Measurements from ENCODE around the gene MIPEP.
A peak's percentile ranks its signal among the peaks of the same experiment; 100 is the strongest.

Gene MIPEP

DNA sequence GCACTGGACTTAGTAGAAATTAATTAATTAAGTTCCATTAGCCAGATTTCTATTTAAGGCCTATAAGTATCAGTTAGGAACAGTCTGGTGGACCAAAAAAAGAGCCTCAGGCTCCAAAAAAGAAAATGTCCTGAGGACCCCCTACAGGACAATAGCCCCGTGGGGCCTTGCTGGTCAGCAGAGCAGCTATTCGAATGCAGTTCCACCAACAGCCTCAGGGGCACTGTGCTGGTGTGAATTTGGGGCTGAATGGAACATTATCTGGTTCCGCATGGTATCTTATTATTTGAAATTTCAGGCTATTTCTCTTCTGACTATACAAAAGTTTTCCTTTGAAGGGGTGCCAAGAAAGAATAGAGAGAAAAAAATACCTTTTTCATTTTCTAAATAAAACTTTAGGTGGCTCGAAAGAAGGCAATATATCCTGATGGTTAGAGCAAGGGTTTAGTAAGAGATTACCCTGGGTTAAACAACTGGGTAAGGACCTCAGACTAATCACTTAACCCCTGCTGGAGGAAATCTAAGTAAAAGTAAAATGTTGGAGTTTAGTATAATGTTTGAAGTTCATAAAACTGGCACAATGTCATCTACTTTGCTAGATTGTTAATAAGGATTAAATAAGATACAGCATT is 147.2 kb downstream of the MIPEP start:
- no peak for DNase-seq

DNA sequence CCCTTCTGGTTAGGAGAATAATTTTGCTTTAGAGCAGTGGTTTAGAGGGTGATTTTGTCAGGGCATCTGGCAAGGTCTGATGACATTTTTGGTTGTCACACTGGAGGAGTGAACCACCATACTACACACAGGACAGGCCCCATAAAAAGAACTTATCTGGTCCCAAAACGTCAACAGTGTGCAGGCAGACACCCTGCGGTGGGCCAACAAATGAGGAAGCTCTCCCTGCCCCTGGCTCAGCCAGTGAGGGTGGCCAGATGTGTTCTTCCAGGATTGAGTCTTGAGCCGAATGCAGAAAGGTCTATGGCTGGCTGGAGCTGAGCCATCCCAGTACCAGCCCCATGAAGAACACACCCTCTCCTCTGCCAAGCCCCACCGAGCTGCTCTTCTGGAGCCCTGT is 149.2 kb downstream of the MIPEP start:
- DNase-seq, result no peak

DNA sequence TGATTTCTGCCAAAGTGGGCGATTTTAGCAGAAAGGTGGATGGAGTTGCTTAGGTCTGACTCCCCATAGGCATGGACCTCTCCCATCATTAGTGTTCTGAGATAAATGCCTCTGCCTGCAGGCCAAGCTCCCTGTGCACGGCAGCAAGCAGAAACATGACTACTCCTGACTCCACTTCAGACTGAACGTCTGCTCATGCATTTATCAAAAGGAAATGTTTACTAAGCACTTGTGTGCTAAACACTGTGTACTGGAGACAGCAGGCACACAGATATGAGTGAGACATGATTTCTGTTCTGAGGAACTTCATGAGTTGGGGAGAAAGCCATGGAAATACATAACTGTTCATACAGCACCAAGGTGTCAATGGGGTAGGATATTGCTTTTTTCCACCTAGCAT is 149.6 kb downstream of the MIPEP start:
- peak; percentile 56 for DNase-seq

DNA sequence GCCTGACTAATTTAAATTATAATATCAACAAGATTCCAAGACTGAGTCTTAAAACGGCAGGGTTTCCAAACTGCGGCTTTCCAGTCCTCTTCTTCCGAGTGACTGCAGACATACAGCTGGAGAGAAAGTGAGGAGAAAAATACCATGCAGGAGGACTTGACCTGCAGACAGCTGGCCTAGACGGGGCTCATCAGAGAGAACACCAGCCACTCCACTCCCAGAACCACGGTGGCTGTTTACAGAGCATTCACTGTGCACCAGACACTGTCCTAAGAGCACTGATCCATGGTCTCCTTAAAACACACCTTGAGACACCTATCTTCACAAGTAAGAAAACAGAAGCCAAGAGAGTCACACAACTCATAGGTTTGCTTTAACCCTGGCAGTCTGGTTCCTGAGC is 152.7 kb downstream of the MIPEP start:
- DNase-seq, result no peak

DNA sequence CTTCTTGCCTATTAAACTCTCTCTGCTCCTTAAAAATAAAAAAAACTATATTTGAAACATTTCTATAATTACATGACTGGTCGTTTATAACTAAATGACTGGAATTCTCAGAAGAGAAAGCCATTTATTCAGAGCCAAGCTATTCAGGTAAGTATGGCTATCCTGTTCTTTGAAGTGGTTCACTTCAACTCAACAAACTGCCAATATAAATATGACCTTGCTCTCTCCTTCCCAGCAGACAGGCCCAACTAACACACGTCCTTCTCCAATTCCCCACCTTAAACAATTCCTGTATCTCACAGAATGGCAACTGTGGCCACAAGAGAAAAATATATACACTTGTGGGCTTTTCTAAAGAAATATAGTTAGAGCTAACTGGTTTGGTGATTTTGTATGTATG is 153.9 kb downstream of the MIPEP start:
- no peak for DNase-seq

DNA sequence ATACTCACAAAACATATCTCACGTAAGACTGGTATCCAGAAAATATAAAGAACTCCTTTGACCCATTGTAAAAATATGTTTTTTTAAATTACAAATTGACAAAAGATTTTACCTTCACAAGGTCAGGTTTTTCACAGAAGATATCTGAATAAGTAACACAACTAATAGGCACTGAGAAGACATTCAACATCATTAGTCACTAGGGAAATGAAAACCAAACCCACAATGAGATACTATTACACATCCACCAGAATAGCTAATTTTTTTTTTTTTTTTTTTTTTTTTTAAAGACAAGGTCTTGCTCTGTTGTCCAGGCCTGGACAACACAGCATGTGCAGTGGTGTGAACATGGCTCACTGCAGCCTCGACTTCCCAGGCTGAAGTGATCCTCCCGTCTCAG is 157.5 kb downstream of the MIPEP start:
- DNase-seq, result no peak

DNA sequence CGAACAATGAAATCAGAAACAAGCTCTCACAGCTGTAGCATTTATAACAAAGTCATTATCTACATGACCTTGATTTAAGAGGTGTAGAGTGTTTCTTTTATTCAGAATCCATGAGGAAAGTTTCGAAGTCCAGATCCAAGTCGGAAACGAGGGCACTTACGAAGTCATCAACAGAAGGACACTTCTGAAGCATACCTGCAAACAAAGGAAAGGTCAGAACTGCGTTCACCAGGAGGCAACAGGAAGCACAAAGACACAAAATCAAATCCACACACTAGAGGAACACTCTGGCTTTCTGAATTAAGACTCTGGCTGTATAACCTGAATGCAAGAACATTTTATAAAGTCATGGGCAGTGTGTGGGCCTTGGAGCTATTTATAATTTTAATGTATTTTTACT is 158.9 kb downstream of the MIPEP start:
- no peak for DNase-seq

DNA sequence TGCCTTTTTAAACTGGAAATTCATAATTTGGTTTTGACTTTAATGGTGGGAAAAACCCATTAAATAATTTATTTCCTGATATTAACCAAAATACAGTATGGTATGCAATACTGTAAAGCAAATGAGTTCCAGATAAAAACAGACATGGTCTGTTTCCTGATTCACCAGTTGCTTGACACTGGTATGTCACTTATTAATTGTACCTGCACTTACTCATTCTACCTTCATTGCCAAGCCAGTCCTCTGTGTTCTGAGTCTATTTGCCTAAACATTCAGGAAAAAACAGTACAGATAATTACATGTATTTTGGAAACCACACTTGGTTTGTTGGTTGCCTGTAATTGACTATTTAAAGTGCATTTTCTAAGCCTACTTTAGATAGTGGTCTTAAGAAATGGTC is 159.7 kb downstream of the MIPEP start:
- DNase-seq, result no peak

DNA sequence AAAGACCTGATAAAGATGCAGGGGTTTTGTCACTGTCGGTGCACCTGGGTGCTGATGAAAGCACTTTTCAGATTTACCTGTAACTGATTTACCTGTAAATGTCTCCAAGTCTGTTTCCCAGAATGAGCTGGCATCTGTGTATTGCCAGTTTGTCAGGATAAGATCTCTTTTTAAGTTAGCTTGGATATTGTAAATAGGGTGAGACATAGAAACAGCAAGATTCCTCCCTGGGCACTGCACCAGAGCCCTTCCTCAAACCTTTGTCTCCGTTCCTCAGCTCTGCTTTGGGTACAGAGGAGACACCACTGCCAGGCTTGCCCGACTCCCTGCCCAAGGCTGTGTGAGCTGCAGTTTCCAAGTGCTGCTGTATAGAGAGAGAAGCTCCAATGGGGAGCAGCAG is 160.4 kb downstream of the MIPEP start:
- DNase-seq, result no peak

DNA sequence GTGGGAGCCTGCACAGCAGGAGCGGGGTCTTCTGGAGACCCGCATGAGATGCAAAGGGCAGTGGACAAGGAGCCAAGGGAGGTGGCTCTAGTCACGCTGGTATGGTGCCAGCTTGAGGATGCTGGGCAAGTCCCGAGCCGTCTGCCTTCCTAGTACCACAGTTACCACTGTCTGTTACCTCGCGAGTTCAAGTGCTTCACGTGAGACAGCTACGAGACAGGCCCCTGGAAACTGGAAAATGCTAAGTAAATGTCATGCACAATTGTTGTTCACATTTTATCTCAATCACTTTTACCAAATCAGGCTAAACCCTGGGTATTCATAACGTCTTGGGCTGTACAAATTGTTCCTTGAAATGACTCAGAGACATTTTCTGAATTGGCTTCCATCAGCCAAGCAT is 163.3 kb downstream of the MIPEP start:
- DNase-seq, result no peak

DNA sequence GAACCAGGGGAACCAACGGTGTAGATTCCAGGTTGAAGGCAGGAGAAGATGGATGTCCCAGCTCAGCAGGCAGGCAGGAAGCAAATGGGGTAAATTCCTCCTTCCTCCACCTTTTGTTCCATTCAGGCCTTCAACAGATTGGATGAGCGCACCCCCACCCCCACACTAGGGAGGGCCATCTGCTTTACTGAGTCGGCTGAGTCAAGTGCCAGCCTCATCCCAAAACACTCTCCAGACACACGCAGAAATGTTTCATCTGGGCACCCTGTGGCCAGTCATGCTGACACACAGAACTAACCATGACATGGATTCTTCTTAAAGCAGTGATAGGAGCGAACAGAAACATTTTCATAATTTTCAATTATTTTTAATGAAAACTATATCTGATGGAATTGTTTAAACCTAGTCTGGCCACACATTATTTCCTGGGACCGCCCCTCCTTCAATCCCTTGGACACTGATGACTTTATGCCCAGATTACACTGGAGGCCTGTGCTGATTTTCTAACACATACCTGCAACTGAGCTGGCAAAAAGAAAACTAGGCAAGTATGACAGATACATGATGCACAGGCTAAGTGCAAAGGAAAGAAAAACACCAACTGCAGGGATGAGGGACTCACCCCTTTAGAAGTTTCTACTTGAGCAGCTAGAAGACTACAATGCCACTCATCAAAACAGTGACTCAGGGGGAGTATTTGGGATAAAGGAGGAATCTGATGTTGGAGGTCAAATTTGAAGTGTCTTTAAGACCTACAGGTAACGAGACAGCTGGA is 164.8 kb downstream of the MIPEP start:
- no peak for DNase-seq

DNA sequence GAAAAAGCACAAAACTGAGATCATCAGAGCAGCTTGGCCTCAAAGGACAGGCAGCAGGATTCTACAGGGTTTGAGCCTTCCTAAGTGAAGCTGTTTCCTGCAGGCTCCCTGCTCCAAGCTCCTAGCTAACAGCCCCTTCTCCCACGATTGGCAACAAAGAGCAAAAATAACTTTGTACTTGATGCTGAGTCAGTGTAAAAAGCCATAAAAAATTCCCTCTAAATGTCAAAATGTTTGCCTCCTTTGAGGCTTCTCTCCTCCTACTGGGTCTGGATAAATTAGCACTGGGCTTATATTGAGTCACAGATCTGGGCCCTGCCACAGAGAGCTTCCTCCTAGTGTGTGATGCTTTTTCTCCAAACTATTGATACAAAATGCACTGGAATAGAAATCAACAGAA is 165.7 kb downstream of the MIPEP start:
- no peak for DNase-seq

DNA sequence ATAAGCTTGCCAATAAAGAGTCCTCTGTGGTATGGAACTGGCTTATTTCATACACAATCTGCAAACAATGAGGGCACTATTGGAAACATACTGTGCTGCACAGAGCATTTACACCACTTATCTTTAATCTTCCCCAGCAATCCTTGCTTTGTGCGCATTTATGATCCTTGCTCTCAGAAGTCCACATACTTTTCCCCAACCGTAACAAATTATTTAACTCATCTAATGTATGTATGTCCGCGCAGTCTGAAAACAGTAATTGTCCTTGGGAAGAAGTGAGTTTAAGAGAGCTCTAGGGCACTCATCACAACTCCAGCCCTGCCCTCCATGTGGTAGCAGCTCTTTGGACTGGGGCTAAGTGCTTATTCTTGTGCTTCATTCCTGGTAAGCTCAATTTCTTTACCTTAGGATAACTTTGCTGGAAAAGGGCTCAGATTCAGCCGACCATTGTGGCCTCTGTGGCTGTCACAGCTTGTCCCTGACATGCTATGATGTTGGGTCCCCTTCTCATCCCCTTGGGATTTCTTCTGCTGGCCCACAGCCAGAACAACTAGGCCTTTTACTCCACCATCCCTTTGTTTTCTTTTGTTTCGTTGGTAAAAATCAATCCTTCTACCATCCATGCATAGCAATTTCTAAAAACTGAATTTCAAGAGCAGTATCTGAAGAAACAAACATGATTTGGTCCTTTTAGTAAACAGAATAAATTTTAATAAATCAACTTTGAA is 166.3 kb downstream of the MIPEP start:
- peak; percentile 40 for DNase-seq

DNA sequence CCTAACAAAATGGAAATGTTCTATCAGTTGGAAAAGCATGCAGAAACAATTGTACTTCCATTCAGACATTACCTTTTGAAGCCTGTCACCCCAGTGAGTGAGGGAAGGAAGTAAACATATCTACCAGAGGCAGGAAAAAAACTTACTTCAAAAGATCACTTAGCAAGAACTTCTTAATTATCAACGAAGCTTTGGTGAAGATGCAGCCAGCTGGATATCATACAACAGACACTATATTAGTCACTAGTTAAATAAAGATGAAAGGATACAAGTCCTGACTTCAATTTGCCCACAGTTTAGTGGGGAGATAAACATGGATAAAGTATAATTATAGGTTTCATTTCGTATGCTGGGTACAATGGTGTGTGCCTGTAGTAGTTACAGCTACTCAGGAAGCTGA is 170.2 kb downstream of the MIPEP start:
- no peak for DNase-seq

DNA sequence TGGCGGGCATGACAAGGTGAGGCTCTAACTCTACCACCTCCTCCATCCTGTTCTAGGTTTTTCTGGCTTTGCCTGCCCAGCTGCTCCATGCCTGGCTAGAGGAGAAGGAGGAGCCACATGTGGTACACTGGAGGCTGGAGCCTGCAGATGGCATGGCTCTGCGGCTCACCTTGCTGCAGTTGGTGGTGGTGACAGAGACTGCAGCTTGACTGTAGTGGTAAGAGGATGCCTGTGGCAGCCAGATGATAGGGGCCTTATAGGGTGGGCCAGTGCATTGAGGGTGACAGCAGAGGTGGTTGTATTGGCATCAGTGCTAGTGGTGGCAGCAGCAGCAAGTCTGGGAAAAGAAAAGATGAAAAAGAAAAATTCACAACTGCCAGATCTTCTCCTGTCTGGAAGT is 172.8 kb downstream of the MIPEP start:
- DNase-seq, result no peak

DNA sequence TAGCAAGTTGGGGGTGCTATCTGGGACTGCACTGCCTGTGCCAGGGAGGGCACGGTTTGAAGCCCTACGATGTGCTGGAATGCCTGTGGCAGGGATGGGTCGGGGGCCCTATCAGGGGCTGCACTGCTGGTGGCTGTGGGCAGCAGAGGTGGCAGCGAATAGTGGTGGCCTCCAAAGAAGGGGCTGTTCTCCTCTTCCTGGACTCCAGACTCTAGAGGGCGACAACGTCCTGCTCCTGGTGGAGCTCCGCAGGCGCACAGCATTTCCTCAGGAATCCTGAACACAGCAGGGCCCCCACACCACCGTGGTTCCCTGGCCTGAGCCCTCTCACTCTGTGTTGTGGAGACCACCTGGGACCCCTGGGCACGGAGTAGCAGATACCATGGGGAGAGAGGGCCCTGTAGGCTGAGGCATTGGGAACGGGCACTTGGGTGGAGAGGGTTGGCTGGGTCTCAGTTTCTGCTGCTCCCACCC is 173.4 kb downstream of the MIPEP start:
- DNase-seq, result no peak

DNA sequence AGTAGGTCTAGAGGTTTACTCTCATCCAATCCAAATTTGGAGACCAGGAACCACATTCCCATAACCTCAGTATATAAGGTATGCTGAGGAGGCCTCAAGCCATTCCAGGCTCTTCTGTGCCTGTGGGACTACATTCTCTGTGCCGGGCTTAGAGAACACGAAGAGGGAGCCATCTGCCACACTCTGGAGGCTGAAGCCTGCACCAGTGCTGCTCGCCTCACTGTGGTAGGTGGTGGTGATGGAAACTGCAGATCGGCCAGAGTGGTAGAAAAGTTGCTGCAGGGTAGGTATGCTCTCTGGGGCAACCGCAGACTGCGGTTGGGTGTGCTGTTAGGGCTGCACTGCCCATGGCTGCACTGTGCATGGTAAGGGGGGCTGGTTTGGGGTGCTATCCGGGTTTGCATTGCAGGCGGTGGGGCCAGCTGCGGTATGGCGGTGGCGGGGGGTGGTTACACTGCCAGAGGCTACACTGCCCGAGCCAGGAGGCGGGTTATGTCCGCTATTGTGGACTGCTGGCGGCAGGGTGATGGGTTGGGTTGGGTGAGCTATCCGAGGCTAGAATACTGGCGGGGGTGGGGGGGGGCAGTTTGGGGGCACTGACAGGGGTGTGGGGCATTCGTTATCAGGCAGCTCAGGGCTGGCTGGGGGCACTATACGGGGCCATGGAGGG is 174.0 kb downstream of the MIPEP start:
- no peak for DNase-seq

DNA sequence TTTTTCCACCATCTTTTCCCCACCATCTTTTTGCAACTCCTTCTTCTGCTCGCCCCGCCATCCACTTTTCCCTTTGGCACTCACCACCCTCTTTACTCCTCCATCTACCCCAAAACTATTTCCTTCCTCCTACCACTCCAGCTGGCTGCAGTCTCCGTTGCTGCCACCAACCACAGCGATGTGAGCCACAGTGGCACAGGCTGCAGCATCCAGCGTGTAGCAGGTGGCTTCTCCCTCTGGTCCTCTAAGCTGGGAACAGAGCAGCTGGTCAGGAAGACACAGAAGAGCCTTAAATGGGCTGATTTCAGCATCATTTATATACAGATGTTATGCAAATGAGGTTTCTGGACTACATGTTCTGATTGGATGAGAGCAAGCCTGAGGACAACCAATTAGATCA is 174.5 kb downstream of the MIPEP start:
- no peak for DNase-seq

DNA sequence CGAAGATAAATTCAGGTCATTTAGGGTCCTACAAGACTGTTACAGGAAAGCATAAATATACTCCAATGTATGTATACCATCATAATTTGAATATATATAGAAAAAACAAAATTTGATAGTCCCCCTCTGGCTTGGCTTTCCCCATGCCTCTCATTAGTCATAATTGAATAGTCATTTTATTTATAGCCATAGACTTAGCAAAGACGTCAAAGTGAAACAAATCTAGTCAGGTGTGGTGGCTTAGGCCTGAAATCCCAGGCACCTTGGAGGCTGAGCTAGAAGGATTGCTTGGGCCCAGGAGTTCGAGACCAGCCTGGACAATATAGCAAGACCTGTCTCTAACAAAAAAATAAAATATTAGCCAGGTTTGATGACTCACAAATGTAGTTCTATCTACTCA is 177.8 kb downstream of the MIPEP start:
- no peak for DNase-seq

DNA sequence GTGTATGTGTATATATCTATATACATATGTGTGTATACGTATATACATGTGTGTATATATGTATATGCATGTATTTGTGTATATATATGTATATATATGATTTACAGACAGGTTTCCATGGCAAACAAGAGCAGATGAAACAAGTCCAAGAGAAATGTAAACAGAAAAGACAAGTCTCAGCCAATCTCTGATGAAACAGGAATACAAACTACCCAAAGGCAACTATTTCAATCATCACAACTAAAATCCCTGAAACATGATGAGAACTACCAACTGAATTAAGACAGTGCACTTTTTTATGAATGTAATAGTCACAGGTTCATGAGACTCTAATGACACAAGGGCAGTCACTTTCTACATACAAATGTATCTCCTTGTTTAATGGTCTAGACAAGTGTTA is 178.8 kb downstream of the MIPEP start:
- DNase-seq, result no peak

DNA sequence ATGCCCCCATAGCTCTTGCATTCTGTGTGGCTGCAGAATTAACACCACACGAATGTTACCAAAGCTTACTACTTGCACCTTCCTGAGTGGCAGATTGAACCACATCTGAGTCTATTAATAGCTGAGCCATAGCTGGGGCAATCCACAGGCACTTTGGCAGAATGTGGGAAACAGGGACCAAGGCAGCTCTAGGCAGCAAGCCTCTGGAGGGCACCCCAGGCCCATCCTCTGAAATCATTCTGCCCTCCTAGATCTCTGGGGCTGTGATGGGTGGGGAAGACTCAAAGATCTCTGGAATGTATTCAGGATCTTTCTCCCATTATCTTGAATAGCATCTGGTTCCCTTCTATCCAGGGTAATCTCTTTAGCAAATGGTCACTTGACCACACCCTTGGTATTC is 179.7 kb downstream of the MIPEP start:
- no peak for DNase-seq

DNA sequence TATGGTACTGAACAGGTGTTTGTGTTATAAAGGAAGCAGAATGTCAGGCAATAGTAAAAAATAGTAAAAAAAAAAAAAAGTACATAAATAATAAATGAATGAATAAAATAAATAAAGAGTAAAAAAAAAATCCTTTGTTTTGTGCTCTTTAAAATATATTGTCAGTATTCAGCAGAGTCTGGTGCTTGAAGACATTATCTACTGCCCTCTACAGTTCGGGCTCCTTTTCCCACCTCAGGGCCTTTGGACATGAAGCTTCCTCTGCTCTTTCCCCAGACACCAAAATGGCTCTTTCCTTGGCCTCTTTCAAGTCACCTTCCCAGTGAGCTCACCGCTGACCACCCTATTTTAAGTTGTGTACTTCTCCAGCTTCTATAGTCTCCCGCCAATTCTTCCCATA is 181.5 kb downstream of the MIPEP start:
- no peak for DNase-seq

DNA sequence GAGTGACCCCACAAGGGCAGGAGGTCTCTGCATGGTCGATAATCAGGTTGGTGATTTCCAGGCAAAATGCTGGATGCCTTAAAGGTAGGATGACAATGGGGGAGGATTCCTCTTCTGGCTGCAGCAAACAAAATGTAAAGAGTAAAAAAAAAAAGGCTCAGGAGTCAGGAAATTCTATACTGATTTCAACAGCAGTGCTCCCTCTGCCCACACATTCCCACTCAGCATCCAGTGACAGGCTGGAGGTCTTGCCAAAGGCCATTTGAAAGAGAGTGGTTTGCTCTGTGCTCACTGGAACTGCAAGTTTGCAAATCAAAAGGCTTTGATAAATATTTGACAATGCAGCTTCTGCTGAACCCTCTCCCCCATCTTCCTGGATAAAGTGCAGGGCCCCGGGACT is 183.6 kb downstream of the MIPEP start:
- no peak for DNase-seq
